Choroid plexus epithelial cell (primary cell): ENCODE data around the gene EYA3.

Source experiments
- DNase-seq: peaks from one replicate; pipeline ENCODE4 v3.0.0-alpha.2; 2010; ENCODE audit warnings: low read depth
- H3K4me3 ChIP-seq: 2 replicates; pipeline ENCODE4 v1.5.1; 2011; ENCODE audit warnings: low read depth, mild to moderate bottlenecking, control low read depth, low read length, moderate library complexity
- TF ChIP-seq, protein P1 (sequence below): conservative IDR thresholded peaks from 2 replicates; pipeline ENCODE4 v1.5.1; 2011; ENCODE audit warnings: low read depth, mild to moderate bottlenecking, control low read depth, inconsistent platforms, low read length, moderate library complexity

EYA3 gene

DNA sequence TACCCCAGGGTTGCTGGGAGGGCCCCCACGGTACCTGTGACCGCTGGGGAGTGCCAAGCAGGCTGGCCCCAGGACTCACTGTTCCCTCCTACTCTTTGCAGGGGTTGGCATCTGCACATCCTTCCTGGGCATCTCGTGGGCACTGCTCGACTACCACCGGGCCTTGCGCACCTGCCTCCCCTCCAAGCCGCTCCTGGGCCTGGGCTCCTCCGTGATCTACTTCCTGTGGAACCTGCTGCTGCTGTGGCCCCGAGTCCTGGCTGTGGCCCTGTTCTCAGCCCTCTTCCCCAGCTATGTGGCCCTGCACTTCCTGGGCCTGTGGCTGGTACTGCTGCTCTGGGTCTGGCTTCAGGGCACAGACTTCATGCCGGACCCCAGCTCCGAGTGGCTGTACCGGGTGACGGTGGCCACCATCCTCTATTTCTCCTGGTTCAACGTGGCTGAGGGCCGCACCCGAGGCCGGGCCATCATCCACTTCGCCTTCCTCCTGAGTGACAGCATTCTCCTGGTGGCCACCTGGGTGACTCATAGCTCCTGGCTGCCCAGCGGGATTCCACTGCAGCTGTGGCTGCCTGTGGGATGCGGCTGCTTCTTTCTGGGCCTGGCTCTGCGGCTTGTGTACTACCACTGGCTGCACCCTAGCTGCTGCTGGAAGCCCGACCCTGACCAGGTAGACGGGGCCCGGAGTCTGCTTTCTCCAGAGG is 121.9 kb downstream of the EYA3 start:
- TF ChIP-seq, protein P1, sequence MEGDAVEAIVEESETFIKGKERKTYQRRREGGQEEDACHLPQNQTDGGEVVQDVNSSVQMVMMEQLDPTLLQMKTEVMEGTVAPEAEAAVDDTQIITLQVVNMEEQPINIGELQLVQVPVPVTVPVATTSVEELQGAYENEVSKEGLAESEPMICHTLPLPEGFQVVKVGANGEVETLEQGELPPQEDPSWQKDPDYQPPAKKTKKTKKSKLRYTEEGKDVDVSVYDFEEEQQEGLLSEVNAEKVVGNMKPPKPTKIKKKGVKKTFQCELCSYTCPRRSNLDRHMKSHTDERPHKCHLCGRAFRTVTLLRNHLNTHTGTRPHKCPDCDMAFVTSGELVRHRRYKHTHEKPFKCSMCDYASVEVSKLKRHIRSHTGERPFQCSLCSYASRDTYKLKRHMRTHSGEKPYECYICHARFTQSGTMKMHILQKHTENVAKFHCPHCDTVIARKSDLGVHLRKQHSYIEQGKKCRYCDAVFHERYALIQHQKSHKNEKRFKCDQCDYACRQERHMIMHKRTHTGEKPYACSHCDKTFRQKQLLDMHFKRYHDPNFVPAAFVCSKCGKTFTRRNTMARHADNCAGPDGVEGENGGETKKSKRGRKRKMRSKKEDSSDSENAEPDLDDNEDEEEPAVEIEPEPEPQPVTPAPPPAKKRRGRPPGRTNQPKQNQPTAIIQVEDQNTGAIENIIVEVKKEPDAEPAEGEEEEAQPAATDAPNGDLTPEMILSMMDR = no peak
- H3K4me3 ChIP-seq = no peak overlapping the region
- DNase-seq = no peak

DNA sequence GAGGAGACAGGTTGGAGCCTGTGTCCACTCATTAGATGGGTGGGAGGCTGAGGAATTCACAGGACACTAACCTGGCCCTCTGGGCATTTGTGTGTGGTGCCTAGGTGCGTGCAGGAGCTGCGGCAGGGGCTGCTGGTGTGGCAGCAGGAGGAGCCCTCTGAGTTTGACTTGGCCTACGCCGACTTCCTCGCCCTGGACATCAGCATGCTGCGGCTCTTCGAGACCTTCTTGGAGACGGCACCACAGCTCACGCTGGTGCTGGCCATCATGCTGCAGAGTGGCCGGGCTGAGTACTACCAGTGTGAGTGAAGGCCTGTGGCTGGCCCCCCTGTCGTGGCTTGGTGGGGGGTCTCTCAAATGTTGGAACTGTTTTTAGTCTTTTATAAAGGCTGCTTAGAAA is 125.0 kb downstream of the EYA3 start:
- no peak for DNase-seq
- TF ChIP-seq, protein P1 = no peak
- H3K4me3 ChIP-seq = no peak overlapping the region

DNA sequence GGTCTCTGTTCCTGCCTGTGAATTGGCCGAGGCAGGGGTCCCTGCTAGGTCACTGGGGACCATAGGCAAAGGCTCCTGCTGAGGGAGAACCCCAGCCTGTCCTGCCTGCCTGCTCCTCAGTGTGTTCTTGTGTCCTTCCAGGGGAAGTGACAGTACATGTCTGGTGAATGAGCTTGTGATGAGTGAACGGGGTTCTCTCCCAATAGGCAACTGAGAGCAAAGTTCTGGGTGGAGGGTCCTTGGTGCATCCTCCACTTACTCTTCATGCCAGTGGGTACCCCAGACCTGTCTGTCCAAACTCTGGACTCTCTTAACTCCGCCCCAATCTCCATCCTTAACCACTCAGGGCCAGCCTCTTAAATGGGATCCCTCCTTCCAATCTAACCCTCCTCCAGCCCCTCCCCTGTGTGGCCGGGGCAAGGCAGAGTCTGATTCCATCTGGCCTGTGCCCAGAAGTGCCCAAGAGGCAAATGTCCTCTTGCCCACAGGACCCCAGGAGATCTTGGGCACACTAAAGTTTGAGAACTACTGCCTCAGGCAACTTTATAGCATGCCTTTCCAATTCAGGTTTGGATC is 126.7 kb downstream of the EYA3 start:
- TF ChIP-seq, protein P1 = no peak
- peak; percentile 11 for DNase-seq
- H3K4me3 ChIP-seq = no peak overlapping the region

DNA sequence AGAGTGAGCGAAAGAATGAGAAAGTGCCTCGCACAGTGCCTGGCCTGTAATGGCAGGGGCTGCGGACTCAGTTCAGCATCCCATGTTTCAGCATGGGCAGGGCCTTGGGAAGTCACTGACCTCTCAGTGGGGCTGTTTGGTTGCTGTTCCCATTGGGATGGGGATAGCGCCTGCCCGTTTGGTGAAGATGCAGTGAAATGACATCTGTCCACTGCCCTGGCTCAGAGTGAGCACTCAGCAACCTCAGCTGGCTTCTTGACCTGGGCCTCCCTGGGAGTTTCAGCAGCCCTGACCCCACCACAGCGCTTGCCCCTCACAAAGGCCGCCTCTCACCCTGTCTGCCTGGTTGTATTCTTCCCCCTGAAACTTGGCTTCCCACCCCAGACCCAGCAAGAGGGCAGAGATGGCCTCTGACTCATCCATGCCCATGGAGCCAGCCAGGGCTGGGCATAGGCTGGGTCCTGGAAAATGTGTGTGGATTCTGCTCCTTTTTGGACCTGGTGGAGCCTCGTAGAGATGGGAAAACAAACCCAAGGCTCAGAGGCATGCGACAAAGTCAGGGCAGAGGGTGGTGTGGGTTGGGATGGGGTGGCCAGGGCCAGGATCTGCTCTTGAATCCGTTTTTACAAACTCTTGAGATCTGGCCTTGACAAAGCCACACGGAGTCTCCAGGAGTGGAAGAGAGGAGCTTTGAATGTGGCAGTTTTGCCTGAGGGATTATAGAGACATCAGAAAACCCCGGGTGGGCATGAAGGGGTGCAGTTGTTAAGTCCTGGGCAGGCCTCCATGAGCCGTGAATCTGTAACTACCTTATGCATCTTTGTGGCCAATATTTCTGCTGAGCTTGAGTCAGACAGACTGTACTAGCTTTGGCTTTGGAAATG is 127.4 kb downstream of the EYA3 start:
- TF ChIP-seq, protein P1 = no peak

DNA sequence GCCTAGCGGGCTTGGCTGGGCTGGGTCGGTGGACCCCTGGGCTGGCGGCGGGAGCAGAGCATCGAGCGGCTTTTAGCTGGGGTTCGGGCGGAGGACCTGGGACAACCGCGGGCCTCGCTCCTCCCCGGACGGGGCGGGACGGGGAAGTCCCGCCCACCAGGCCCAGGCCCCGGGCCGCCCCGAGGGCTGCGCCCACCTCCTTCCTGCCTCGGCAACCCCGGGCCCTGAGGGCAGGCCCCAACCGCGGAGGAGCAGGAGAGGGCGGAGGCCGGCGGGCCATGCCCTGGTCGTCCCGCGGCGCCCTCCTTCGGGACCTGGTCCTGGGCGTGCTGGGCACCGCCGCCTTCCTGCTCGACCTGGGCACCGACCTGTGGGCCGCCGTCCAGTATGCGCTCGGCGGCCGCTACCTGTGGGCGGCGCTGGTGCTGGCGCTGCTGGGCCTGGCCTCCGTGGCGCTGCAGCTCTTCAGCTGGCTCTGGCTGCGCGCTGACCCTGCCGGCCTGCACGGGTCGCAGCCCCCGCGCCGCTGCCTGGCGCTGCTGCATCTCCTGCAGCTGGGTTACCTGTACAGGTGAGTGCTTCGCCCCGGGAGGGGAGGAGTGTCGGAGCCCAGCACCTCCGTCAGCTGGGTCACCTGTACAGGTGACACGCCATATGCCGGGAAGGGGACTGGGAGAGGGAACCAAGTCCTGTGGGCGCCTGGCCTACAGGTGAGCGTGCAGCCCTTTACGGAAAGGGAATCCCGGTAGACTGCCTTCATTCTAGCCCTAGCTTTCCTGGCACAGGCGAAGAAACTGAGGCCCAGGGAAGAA is 128.4 kb downstream of the EYA3 start, which contains the start of gene XKR8:
Gene XKR8 (plus strand): TSS at position 182 of the 812 bp plus-strand sequence. CDS start 97 bp downstream, at position 279.
- peak within 1 kb of the TSS; percentile 74 for H3K4me3 ChIP-seq
- peak; percentile 60 for DNase-seq
- TF ChIP-seq, protein P1 = peak; percentile 35

More for the DNA sequence above, 127.4 kb downstream of the EYA3 start:
- DNase-seq = peak; percentile 32
- peak overlapping the region; percentile 74 for H3K4me3 ChIP-seq

DNA sequence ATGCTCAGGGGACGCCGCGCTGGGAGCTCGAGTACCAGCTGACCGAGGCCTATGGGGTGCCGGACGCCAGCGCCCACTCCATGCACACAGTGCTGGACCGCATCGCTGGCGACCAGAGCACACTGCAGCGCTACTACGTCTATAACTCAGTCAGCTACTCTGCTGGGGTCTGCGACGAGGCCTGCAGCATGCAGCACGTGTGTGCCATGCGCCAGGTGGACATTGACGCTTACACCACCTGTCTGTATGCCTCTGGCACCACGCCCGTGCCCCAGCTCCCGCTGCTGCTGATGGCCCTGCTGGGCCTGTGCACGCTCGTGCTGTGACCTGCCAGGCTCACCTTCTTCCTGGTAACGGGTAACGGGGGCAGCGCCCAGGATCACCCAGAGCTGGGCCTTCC is 129.9 kb downstream of the EYA3 start:
- TF ChIP-seq, protein P1 = no peak
- H3K4me3 ChIP-seq = no peak overlapping the region
- no peak for DNase-seq
